ENCODE data around the gene NTM. TPM values are rescaled to one million over a fixed set of nuclear protein-coding genes. Genes with fewer than 3 reads are reported as not detected.

NTM gene
- total RNA-seq, 2 donors from 2014 or later: 0.26 to 3.6 TPM

DNA sequence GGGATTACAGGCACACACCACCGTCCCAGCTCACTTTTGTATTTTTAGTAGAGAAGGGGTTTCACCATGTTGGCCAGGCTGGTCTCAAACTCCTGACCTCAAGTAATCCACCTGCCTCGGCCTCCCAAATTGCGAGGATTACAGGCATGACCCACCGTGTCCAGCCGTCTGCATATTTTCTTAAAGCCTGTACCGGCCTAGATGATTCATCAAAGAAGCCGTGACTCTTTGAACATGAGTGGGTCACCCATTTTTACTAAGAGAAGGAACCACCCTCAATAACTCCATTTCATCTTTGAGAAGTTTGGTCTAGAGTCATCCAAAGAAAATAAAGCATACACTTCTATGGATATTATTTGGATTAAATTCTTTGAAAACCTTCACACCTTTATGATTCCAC lies 388.3 kb downstream of the NTM start:
- H3K36me3 ChIP-seq (replicated peaks in 1 of 2; ENCODE audit: insufficient read depth in 1 of 2, low read depth in 2 of 2): no peaks in the 10 kb centered on the region
- H3K4me3 ChIP-seq: no peak overlapping the region
- intact Hi-C loops (cut with DNase I): no loop called here
- no peaks in the 10 kb centered on the region for H3K4me1 ChIP-seq
- H3K9me3 ChIP-seq: no peaks in the 10 kb centered on the region
- DNase-seq: no peak
- WGBS, 2 donors: 72 to 87% methylated on average over 7 of the region's 7 CpGs
- no peak overlapping the region for H3K27ac ChIP-seq
- no peak for ATAC-seq
- H3K27me3 ChIP-seq: no peaks in the 10 kb centered on the region
- TF ChIP-seq, protein P1, sequence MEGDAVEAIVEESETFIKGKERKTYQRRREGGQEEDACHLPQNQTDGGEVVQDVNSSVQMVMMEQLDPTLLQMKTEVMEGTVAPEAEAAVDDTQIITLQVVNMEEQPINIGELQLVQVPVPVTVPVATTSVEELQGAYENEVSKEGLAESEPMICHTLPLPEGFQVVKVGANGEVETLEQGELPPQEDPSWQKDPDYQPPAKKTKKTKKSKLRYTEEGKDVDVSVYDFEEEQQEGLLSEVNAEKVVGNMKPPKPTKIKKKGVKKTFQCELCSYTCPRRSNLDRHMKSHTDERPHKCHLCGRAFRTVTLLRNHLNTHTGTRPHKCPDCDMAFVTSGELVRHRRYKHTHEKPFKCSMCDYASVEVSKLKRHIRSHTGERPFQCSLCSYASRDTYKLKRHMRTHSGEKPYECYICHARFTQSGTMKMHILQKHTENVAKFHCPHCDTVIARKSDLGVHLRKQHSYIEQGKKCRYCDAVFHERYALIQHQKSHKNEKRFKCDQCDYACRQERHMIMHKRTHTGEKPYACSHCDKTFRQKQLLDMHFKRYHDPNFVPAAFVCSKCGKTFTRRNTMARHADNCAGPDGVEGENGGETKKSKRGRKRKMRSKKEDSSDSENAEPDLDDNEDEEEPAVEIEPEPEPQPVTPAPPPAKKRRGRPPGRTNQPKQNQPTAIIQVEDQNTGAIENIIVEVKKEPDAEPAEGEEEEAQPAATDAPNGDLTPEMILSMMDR (IDR thresholded peaks at IDR 0.05): no peak
- no peak for TF ChIP-seq POLR2A (IDR thresholded peaks at IDR 0.05)

DNA sequence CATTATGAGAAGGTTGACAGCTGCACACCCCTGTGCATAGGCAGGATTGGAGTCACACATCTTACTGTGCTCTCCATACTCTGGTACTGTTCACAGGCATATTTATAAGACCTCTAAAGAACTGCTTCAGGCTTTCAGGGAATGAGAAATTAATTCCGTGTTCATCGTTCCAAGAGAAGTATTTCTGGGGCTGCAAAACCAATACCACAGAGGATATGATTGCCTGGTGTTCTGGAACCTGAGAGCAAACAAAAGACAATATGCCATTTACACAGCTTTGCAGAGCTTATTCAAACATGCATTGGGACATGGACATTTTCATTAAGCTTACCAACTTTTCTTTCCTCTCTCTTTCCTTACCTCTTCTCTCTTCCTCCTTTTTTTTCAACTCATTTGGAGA lies 388.7 kb downstream of the NTM start:
- no peak overlapping the region for H3K4me3 ChIP-seq
- H3K9me3 ChIP-seq: no peaks in the 10 kb centered on the region
- H3K36me3 ChIP-seq (replicated peaks in 1 of 2; ENCODE audit: insufficient read depth in 1 of 2, low read depth in 2 of 2): no peaks in the 10 kb centered on the region
- no peak for TF ChIP-seq POLR2A (IDR thresholded peaks at IDR 0.05)
- TF ChIP-seq, protein P1 (IDR thresholded peaks at IDR 0.05): no peak
- no peak overlapping the region for H3K27ac ChIP-seq
- no peaks in the 10 kb centered on the region for H3K27me3 ChIP-seq
- intact Hi-C loops (cut with DNase I): no loop called here
- H3K4me1 ChIP-seq: no peaks in the 10 kb centered on the region
- DNase-seq (no peak), ATAC-seq (no peak)
- WGBS, 2 donors: 21 to 46% methylated on average over 2 of the region's 2 CpGs

DNA sequence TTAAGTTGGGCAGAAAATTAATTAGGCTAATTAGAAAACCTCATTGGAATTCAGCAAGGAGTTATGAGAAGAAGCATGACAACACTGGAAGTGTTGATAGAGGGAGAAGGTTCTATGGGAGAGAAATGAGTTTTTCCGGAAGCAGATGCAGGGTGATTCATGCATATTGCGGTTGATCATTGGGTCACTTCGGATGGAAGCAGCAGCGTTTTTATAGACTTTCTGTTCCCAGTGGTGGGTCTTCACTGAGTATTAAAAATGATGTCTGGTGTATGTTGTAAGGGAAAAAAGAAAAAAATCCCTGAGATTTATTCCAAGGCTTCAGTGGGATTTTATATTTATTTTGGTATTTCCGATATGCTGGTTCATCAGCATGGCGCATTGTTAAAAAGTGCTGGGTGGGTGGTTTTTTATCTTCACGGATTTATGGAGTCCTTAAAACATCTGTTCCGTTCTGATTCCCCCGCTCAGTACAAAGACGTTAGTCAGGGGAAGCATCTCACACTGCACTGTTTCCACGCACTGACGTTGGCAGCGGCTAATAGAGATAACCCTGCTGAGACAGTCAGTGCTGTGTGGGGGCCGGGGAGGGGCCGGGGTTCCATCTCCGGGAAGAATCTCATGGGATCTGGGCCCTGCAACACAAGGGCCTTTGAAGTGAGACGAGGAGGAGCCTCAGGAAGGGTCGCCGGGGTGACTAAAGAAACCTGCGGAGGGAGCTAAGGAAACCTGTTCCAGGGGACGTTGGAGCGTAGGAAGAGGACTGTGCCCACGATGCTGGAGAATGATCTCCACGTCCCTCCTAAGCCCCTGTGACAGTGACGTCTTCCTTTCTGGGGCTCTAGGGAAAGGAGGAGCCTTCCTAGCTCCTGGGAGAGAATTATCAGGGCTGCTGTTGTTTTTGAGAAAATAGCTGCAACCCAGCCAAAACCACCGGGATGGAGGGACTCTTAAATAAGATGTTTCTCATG lies 390.0 kb downstream of the NTM start:
- WGBS, 2 donors: 44 to 53% methylated on average over 26 of the region's 26 CpGs
- Histone ChIP-seq H3K4me3 (no peak overlapping the region), H3K36me3 (replicated peaks in 1 of 2; ENCODE audit: insufficient read depth in 1 of 2, low read depth in 2 of 2) (no peaks in the 10 kb centered on the region), H3K27ac (no peak overlapping the region), H3K27me3 (no peaks in the 10 kb centered on the region), H3K9me3 (no peaks in the 10 kb centered on the region), H3K4me1 (no peaks in the 10 kb centered on the region)
- DNase-seq (peak in 1 of 4 donors; percentile 20), ATAC-seq (peak; percentile 45)
- intact Hi-C loops (cut with DNase I): no loop called here
- TF ChIP-seq, protein P1 (IDR thresholded peaks at IDR 0.05): no peak

DNA sequence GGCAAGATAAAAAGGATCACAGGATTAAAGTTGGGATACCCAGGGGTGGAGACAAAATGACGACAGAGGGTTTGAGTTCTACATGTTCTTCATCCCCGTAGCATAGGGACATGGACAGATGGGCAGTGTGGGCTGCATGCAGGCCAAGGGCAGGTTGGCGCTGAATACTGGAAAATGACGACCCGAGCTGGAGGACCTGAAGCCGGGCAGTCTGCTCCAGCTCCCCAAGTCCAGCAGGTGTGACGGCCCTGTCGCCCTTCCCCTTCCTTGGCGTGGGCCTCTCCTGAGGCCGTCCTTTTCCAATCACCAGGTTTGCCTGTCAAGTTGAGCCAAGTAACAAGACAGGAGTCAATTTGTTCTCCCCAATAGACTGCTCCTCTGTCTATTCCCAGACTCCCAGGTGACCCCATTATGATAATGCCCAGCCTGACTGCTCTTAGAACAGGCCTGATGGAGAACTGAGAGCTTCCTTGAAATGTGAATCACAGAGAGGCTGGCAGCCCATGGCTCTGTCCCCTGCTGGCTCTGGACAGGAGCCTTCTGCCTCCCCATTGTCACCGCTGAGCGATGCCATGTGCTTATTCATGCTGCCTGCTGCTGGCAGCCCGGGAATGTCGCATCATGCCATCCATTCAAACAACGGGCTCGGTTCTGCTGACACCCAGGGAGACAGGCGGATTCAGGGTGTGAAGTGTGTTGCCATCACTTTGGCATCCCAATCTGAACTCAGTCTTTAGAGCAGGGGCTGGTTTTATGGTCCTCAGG lies 392.1 kb downstream of the NTM start:
- WGBS, 2 donors: 86 to 87% methylated on average over 16 to 17 of the region's 17 CpGs

More for the DNA sequence above, 392.1 kb downstream of the NTM start:
- H3K36me3 ChIP-seq (replicated peaks in 1 of 2; ENCODE audit: insufficient read depth in 1 of 2, low read depth in 2 of 2): no peaks in the 10 kb centered on the region
- no peak for TF ChIP-seq POLR2A (IDR thresholded peaks at IDR 0.05)
- TF ChIP-seq, protein P1 (IDR thresholded peaks at IDR 0.05): no peak
- ATAC-seq: no peak
- H3K4me3 ChIP-seq: no peak overlapping the region
- intact Hi-C loops (cut with DNase I): no loop called here
- H3K9me3 ChIP-seq: no peaks in the 10 kb centered on the region
- no peaks in the 10 kb centered on the region for H3K27me3 ChIP-seq
- H3K4me1 ChIP-seq: no peaks in the 10 kb centered on the region
- no peak for DNase-seq
- H3K27ac ChIP-seq: no peak overlapping the region
